ENCODE data around the gene PDZD8.

Gene PDZD8

GRCh38 chr10:117360994-117361667 is 14.1 kb downstream of the PDZD8 start:
- no peak for DNase-seq (ENCODE audit: low read depth)
- no peak overlapping the region for H3K4me3 ChIP-seq (ENCODE audit: low read depth, low read length)
- TF ChIP-seq POLR2A (IDR thresholded peaks at IDR 0.05; ENCODE audit: extremely low read depth, insufficient read length) (no peak), MYC (IDR thresholded peaks at IDR 0.05; ENCODE audit: low read depth, low read length) (no peak), CTCF (IDR thresholded peaks at IDR 0.05; ENCODE audit: low read depth, low read length) (no peak)
- TF ChIP-seq, protein P1, sequence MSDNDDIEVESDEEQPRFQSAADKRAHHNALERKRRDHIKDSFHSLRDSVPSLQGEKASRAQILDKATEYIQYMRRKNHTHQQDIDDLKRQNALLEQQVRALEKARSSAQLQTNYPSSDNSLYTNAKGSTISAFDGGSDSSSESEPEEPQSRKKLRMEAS (IDR thresholded peaks at IDR 0.05; ENCODE audit: low read depth, low read length): no peak

DNA sequence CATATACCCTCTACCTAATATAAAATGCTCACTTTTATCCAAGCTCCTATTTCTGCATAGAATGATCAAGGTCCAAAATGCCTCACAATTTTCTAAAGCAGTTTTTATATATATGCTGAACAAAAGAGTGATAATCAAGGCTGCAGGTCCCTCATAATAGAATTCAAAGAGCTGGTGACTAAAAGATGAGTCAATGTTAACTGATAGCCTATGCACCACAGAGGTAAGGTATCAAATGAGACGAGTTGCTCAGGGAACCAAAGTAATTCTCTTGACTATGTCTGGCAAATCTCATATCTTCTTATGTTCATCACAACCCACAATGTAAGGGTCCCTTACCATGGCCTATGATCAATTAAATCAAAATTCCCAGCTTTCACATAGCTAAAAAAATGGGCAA is 15.2 kb downstream of the PDZD8 start:
- no peak for TF ChIP-seq MYC (IDR thresholded peaks at IDR 0.05; ENCODE audit: low read depth, low read length)
- TF ChIP-seq, protein P1 (IDR thresholded peaks at IDR 0.05; ENCODE audit: low read depth, low read length): no peak
- TF ChIP-seq CTCF (IDR thresholded peaks at IDR 0.05; ENCODE audit: low read depth, low read length): no peak
- no peak for TF ChIP-seq POLR2A (IDR thresholded peaks at IDR 0.05; ENCODE audit: extremely low read depth, insufficient read length)
- no peak for DNase-seq (ENCODE audit: low read depth)
- H3K4me3 ChIP-seq (ENCODE audit: low read depth, low read length): no peak overlapping the region

DNA sequence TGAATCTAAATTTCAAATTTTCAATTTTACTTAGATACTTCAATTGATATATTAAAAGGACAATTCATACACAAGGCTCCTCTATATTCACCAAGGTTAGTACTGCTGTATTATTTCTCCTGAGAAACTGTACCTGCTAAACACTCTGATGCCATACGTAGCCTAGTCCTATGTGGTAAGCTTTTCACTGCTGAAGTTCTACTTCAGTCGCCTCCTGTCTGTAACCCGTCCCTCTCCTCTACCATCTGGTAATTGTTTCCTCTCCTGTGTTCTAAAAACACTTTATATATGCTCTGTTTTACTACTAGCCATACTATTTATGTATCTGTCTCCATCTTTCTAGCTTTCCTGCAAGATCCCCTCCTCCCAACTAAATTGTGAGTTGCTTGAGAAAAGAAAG is 20.2 kb downstream of the PDZD8 start:
- no peak for DNase-seq (ENCODE audit: low read depth)

GRCh38 chr10:117353684-117354083 is 21.6 kb downstream of the PDZD8 start:
- no peak for DNase-seq (ENCODE audit: low read depth)
- H3K4me3 ChIP-seq (ENCODE audit: low read depth, low read length): no peak overlapping the region
- TF ChIP-seq, protein P1 (IDR thresholded peaks at IDR 0.05; ENCODE audit: low read depth, low read length): no peak
- TF ChIP-seq POLR2A (IDR thresholded peaks at IDR 0.05; ENCODE audit: extremely low read depth, insufficient read length) (no peak), CTCF (IDR thresholded peaks at IDR 0.05; ENCODE audit: low read depth, low read length) (no peak), MYC (IDR thresholded peaks at IDR 0.05; ENCODE audit: low read depth, low read length) (no peak)

More for the DNA sequence above, 20.2 kb downstream of the PDZD8 start:
- no peak overlapping the region for H3K4me3 ChIP-seq (ENCODE audit: low read depth, low read length)
- TF ChIP-seq POLR2A (IDR thresholded peaks at IDR 0.05; ENCODE audit: extremely low read depth, insufficient read length) (no peak), CTCF (IDR thresholded peaks at IDR 0.05; ENCODE audit: low read depth, low read length) (no peak), MYC (IDR thresholded peaks at IDR 0.05; ENCODE audit: low read depth, low read length) (no peak)
- TF ChIP-seq, protein P1 (IDR thresholded peaks at IDR 0.05; ENCODE audit: low read depth, low read length): no peak

DNA sequence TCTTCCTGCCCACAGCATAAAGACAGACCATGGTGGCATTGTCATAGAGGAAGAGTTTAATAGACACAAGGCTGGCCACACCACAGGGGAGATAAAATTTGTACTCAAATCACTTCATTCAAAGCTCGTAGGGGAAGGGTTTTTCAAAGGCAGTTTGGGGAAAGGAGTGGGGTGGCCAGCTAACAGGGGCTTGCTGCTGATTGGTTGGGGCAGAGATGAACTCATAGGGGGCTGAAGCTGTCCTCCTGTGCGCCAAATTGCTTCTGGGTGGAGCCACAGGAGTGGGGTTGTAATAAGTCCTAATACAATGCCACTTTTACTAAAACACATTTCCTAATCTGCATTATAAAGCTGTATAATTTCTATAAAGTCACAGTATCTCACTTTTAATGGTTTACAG is 22.5 kb downstream of the PDZD8 start:
- TF ChIP-seq MYC (IDR thresholded peaks at IDR 0.05; ENCODE audit: low read depth, low read length) (no peak), CTCF (IDR thresholded peaks at IDR 0.05; ENCODE audit: low read depth, low read length) (no peak), POLR2A (IDR thresholded peaks at IDR 0.05; ENCODE audit: extremely low read depth, insufficient read length) (no peak)
- TF ChIP-seq, protein P1 (IDR thresholded peaks at IDR 0.05; ENCODE audit: low read depth, low read length): no peak
- H3K4me3 ChIP-seq (ENCODE audit: low read depth, low read length): no peak overlapping the region
- DNase-seq (ENCODE audit: low read depth): no peak
